H1 (cell line): ENCODE results near the gene BLMH. TPM values are rescaled to one million over a fixed set of nuclear protein-coding genes. Genes with fewer than 3 reads are reported as not detected.

Experiments
- CTCF ChIA-PET: fragments of 300-600 bp; sonication (Branson Sonifier 250); formaldehyde crosslinking; loops from one replicate; lab custom pipeline; 2021; ENCODE audit not compliant: partially characterized antibody; lab: Charles Lee
- POLR2A ChIA-PET: fragments of 300-600 bp; sonication (Branson Sonifier 250); formaldehyde crosslinking; loops from one replicate; lab custom pipeline; 2021; ENCODE audit warnings: inconsistent platforms; ENCODE audit not compliant: partially characterized antibody; lab: Charles Lee
- DNase-seq, 2 experiments: peaks; one replicate each; pipeline versions ENCODE4 v3.0.0 to v3.0.0-alpha.2; 2010 to 2022; ENCODE audit warnings: low spot score in 2 of 2, low read depth in 1 of 2, mixed read lengths in 1 of 2
- FAIRE-seq: peaks from 2 replicates; lab custom pipeline; 2011; peaks lifted over from hg19 to GRCh38; lab: Jason Lieb, UNC
- H2AFZ ChIP-seq: 2 replicates; pipeline ENCODE4 v1.8.1; 2012; ENCODE audit warnings: low read length, inconsistent platforms
- H2AK5ac ChIP-seq: 2 replicates; pipeline ENCODE4 v1.6.1; 2013; ENCODE audit warnings: low read depth, low read length
- H2BK120ac ChIP-seq: replicated peaks from 2 replicates; pipeline ENCODE3; 2013; ENCODE audit warnings: low read depth, low read length, inconsistent platforms
- H2BK12ac ChIP-seq: 2 replicates; pipeline ENCODE4 v1.6.1; 2013; ENCODE audit warnings: low read depth, low read length
- H2BK15ac ChIP-seq: 2 replicates; pipeline ENCODE4 v1.6.1; 2013; ENCODE audit warnings: low read length
- H2BK20ac ChIP-seq: 2 replicates; pipeline ENCODE4 v1.6.1; 2013; ENCODE audit warnings: low read length
- H2BK5ac ChIP-seq: 2 replicates; pipeline ENCODE4 v1.6.1; 2013; ENCODE audit warnings: low read depth, low read length
- H3K14ac ChIP-seq: 2 replicates; pipeline ENCODE4 v1.6.1; 2013; ENCODE audit warnings: inconsistent platforms; ENCODE audit not compliant: insufficient read length
- H3K18ac ChIP-seq: 2 replicates; pipeline ENCODE4 v1.6.1; 2013; ENCODE audit warnings: low read length; ENCODE audit errors: extremely low read depth
- H3K23ac ChIP-seq: 2 replicates; pipeline ENCODE4 v1.6.1; 2013; ENCODE audit warnings: inconsistent platforms; ENCODE audit not compliant: insufficient read length
- H3K23me2 ChIP-seq: 2 replicates; pipeline ENCODE4 v1.6.1; 2013; ENCODE audit warnings: low read depth, low read length
- H3K27ac ChIP-seq: 2 replicates; pipeline ENCODE4 v1.6.1; 2011; ENCODE audit warnings: low read depth, low read length, inconsistent platforms
- H3K27me3 ChIP-seq, 4 experiments: replicated peaks in 1 of 4; 1 replicate in 1 of 4; 2 replicates in 3 of 4; pipeline versions ENCODE4 v1.6.1 to v1.8.1; 2011 to 2013; ENCODE audit warnings: low read length in 3 of 4, mild to moderate bottlenecking in 3 of 4, inconsistent platforms in 2 of 4, mixed read lengths in 2 of 4, moderate library complexity in 1 of 4; ENCODE audit not compliant: control insufficient read depth in 3 of 4, insufficient read depth in 3 of 4; ENCODE audit errors: extremely low read depth in 1 of 4
- H3K36me3 ChIP-seq, 4 experiments: 2 replicates each; pipeline versions ENCODE4 v1.6.1 to v1.8.1; 2011 to 2013; ENCODE audit warnings: mild to moderate bottlenecking in 4 of 4, low read length in 3 of 4, moderate library complexity in 2 of 4, control low read depth in 1 of 4, inconsistent platforms in 1 of 4; ENCODE audit not compliant: insufficient read depth in 4 of 4, control insufficient read depth in 2 of 4
- H3K4ac ChIP-seq: replicated peaks from 2 replicates; pipeline ENCODE3; 2013; ENCODE audit warnings: low read length, low read depth, mixed read lengths, inconsistent platforms; ENCODE audit not compliant: insufficient read length
- H3K4me1 ChIP-seq, 4 experiments: replicated peaks in 1 of 4; 1 replicate in 1 of 4; 2 replicates in 3 of 4; pipeline versions ENCODE4 v1.6.1 to v1.8.1; 2011 to 2013; ENCODE audit warnings: low read length in 3 of 4, inconsistent platforms in 2 of 4, mixed read lengths in 1 of 4; ENCODE audit not compliant: insufficient read depth in 4 of 4, control insufficient read depth in 3 of 4
- H3K4me2 ChIP-seq, 2 experiments: 2 replicates each; pipeline versions ENCODE4 v1.6.1 to v1.8.1; 2011 to 2013; ENCODE audit warnings: low read depth in 2 of 2, low read length in 2 of 2, control low read depth in 1 of 2, inconsistent platforms in 1 of 2, mild to moderate bottlenecking in 1 of 2; ENCODE audit not compliant: insufficient read depth in 1 of 2
- H3K4me3 ChIP-seq, 4 experiments: fragments of 200-600, 300-600 bp in 1 of 4; sonication (generic), shearing (Covaris generic), sonication (Bioruptor Twin) in 1 of 4; 2 replicates each; pipeline versions ENCODE4 v1.5.1 to v1.8.1; 2011 to 2016; ENCODE audit warnings: low read length in 4 of 4, low read depth in 3 of 4, control low read depth in 2 of 4, inconsistent platforms in 2 of 4, mild to moderate bottlenecking in 2 of 4, mixed read lengths in 1 of 4, moderate library complexity in 1 of 4; ENCODE audit not compliant: insufficient read depth in 2 of 4; ENCODE audit errors: extremely low read depth in 1 of 4
- H3K56ac ChIP-seq: replicated peaks from 2 replicates; pipeline ENCODE3; 2013; ENCODE audit warnings: low read depth, mild to moderate bottlenecking, mixed read lengths, low read length, inconsistent platforms; ENCODE audit not compliant: insufficient read length
- H3K79me1 ChIP-seq: 2 replicates; pipeline ENCODE4 v1.6.1; 2013; ENCODE audit warnings: low read depth, low read length, control low read depth
- H3K79me2 ChIP-seq, 2 experiments: 2 replicates each; pipeline versions ENCODE4 v1.6.1 to v1.8.1; 2012 to 2013; ENCODE audit warnings: low read length in 2 of 2, mild to moderate bottlenecking in 2 of 2, inconsistent platforms in 1 of 2; ENCODE audit not compliant: insufficient read depth in 2 of 2, control insufficient read depth in 1 of 2
- H3K9ac ChIP-seq, 4 experiments: replicated peaks in 1 of 4; 1 replicate in 1 of 4; 2 replicates in 3 of 4; pipeline versions ENCODE4 v1.6.1 to v1.8.1; 2011 to 2013; ENCODE audit warnings: low read depth in 3 of 4, low read length in 3 of 4, control low read depth in 2 of 4, mild to moderate bottlenecking in 2 of 4, moderate library complexity in 2 of 4, inconsistent platforms in 1 of 4; ENCODE audit errors: extremely low read depth in 1 of 4
- H3K9me3 ChIP-seq, 2 experiments: 2 replicates each; pipeline versions ENCODE4 v1.6.1 to v1.8.1; 2012 to 2013; ENCODE audit warnings: mild to moderate bottlenecking in 2 of 2, moderate library complexity in 2 of 2, control low read depth in 1 of 2, inconsistent platforms in 1 of 2, low read depth in 1 of 2, low read length in 1 of 2, mixed read lengths in 1 of 2; ENCODE audit not compliant: insufficient read depth in 2 of 2
- H4K20me1 ChIP-seq, 2 experiments: replicated peaks in 1 of 2; 2 replicates each; pipeline versions ENCODE3 to v1.8.1; 2011 to 2013; ENCODE audit warnings: inconsistent platforms in 2 of 2, low read length in 2 of 2, mild to moderate bottlenecking in 1 of 2; ENCODE audit not compliant: insufficient read depth in 2 of 2, control insufficient read depth in 1 of 2
- H4K5ac ChIP-seq: 2 replicates; pipeline ENCODE4 v1.6.1; 2013; ENCODE audit warnings: low read length, low read depth, mixed read lengths, inconsistent platforms; ENCODE audit not compliant: insufficient read length
- H4K8ac ChIP-seq: 2 replicates; pipeline ENCODE4 v1.8.0; 2013; ENCODE audit warnings: mild to moderate bottlenecking, moderate library complexity, low read length, inconsistent platforms; ENCODE audit not compliant: insufficient read depth; ENCODE audit errors: extremely low read depth
- H4K91ac ChIP-seq: replicated peaks from 2 replicates; pipeline ENCODE3; 2013; ENCODE audit warnings: low read length, mixed read lengths, inconsistent platforms; ENCODE audit not compliant: insufficient read length
- NANOG ChIP-seq: IDR thresholded peaks from 2 replicates; pipeline ENCODE4 v1.6.1; 2011; ENCODE audit warnings: low read length, low read depth, mild to moderate bottlenecking, inconsistent platforms; ENCODE audit not compliant: insufficient read depth, poor library complexity, severe bottlenecking
- RAD21 ChIP-seq, 2 experiments: IDR thresholded peaks in 1 of 2; conservative IDR thresholded peaks in 1 of 2; 2 replicates each; pipeline ENCODE4 v1.6.1; 2011; ENCODE audit warnings: low read depth in 2 of 2, low read length in 2 of 2, improper control_type of control experiment in 1 of 2, inconsistent platforms in 1 of 2, mild to moderate bottlenecking in 1 of 2, moderate library complexity in 1 of 2
- TAF1 ChIP-seq: IDR thresholded peaks from 2 replicates; pipeline ENCODE4 v1.6.1; 2011; ENCODE audit warnings: mild to moderate bottlenecking, low read depth, low read length
- WGBS, 2 experiments: shearing (Covaris generic) in 1 of 2; methylation state at CpG; one replicate each; pipeline versions ENCODE4 v1.1.6 to v1.1.7; 2013 to 2015; ENCODE audit warnings: low lambda C conversion rate in 2 of 2, mixed read lengths in 2 of 2, inconsistent platforms in 1 of 2, low coverage in 1 of 2, missing lambda C conversion rate in 1 of 2; ENCODE audit not compliant: insufficient replicate concordance in 2 of 2, insufficient coverage in 1 of 2, insufficient read length in 1 of 2; ENCODE audit errors: extremely low coverage in 1 of 2, missing lambda C conversion rate in 1 of 2; 5-methylcytosine and 5-hydroxymethylcytosine counted together
- polyA plus RNA-seq, 7 experiments: library from polyadenylated mRNA; depleted of rRNA in 3 of 7; stranded (reverse) in 5 of 7; unstranded in 2 of 7; fragments of >200 nt in 5 of 7; fragments of 200-250 nt in 2 of 7; gene quantifications; 1 replicate in 5 of 7; 2 replicates in 1 of 7; 4 replicates in 1 of 7; pipeline versions ENCODE4 v1.2.1 to v1.2.3, GENCODE V29; 2011 to 2013; ENCODE audit warnings: missing spikeins in 2 of 7, mixed read lengths in 2 of 7
- total RNA-seq: library from RNA; stranded (reverse); fragmentation: NEBNext Ultra II Directional; extraction: Animal tissue kit (Norgen Biotek cat#: 25700); gene quantifications from 2 replicates; pipeline ENCODE4 v1.2.1, GENCODE V29; 2021
- TF ChIP-seq, protein P1 (sequence below), 3 experiments: IDR thresholded peaks; 1 replicate in 2 of 3; 2 replicates in 1 of 3; pipeline versions ENCODE4 v1.5.1 to v1.6.1; 2011; ENCODE audit warnings: low read length in 3 of 3, mild to moderate bottlenecking in 3 of 3, inconsistent platforms in 2 of 3, low read depth in 1 of 3, moderate library complexity in 1 of 3; ENCODE audit not compliant: insufficient read depth in 1 of 3; ENCODE audit errors: control extremely low read depth in 1 of 3

The BLMH gene
- total and polyA plus RNA-seq, 2 of the 8 experiments (the other 6 are each of a cell fraction or from before 2014, with no cell fraction given) = 18.2 to 74.3 TPM

- DNase-seq = peak; percentile 19 to 84
- Histone ChIP-seq H3K4me2 (peak overlapping the region; percentile 59 to 67), H2BK120ac (no peak overlapping the region), H3K56ac (no peak overlapping the region), H4K91ac (no peak overlapping the region), H3K4ac (no peak overlapping the region), H3K79me2 (no peaks in the 10 kb centered on the region), H4K20me1 (no peaks in the 10 kb centered on the region), H2BK20ac (no peak overlapping the region), H3K14ac (no peak overlapping the region), H3K18ac (no peak overlapping the region; the same call in 1 of the 2 replicates), H3K36me3 (peaks cover 0 to 7% (median 0%) of the 10 kb centered on the region in 4 experiments; a peak in 1 of 8 replicates), H3K9me3 (peaks cover 5 to 8% of the 10 kb centered on the region in 2 experiments; a peak in 2 of 4 replicates), H3K27me3 (peaks cover 32 to 63% (median 58%) of the 10 kb centered on the region in 4 experiments), H2AK5ac (no peak overlapping the region), H4K5ac (no peak overlapping the region), H3K79me1 (no peaks in the 10 kb centered on the region), H4K8ac (no peak overlapping the region), H2BK5ac (no peak overlapping the region), H3K27ac (no peak overlapping the region), H3K9ac (no peak overlapping the region), H3K4me1 (peaks cover 0 to 18% (median 15%) of the 10 kb centered on the region in 4 experiments; a peak in 5 of 7 replicates), H3K4me3 (peak overlapping the region in 1 of 4 experiments; percentile 63; a peak in 3 of 8 replicates), H3K23me2 (peaks cover 17% of the 10 kb centered on the region; the same call in 1 of the 2 replicates), H2BK15ac (no peak overlapping the region), H2AFZ (no peak overlapping the region), H3K23ac (no peak overlapping the region), H2BK12ac (no peak overlapping the region)
- FAIRE-seq = no peak
- ChIA-PET CTCF (interaction anchor here (0.7 to 5.0 kb wide), 12 partner anchors 12 to 111 kb away, joined by 3 to 36 read pairs (median 6); no protein-coding TSS in a partner anchor), POLR2A (interaction anchor here (1.2 to 2.3 kb wide), 4 partner anchors 11 to 55 kb away, joined by 3 to 9 read pairs (median 7); partner anchors contain the start of gene BLMH)
- WGBS, 2 experiments = 14% methylated on average over 17 of the region's 20 CpGs; no CpG with 5 or more reads in 1 of the 2 experiments
- TF ChIP-seq TAF1 (peak; percentile 44; the same call in 1 of the 2 replicates), NANOG (no peak), RAD21 (IDR thresholded peaks at IDR 0.05 in 1 of 2, conservative IDR thresholded peaks at IDR 0.05 in 1 of 2; ENCODE audit: low read depth in 2 of 2, low read length in 2 of 2) (peak; percentile 57 to 76; a peak in 3 of 4 replicates)
- TF ChIP-seq, protein P1, sequence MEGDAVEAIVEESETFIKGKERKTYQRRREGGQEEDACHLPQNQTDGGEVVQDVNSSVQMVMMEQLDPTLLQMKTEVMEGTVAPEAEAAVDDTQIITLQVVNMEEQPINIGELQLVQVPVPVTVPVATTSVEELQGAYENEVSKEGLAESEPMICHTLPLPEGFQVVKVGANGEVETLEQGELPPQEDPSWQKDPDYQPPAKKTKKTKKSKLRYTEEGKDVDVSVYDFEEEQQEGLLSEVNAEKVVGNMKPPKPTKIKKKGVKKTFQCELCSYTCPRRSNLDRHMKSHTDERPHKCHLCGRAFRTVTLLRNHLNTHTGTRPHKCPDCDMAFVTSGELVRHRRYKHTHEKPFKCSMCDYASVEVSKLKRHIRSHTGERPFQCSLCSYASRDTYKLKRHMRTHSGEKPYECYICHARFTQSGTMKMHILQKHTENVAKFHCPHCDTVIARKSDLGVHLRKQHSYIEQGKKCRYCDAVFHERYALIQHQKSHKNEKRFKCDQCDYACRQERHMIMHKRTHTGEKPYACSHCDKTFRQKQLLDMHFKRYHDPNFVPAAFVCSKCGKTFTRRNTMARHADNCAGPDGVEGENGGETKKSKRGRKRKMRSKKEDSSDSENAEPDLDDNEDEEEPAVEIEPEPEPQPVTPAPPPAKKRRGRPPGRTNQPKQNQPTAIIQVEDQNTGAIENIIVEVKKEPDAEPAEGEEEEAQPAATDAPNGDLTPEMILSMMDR (IDR thresholded peaks at IDR 0.05; ENCODE audit: control extremely low read depth in 1 of 3, insufficient read depth in 1 of 3, low read depth in 1 of 3, low read length in 3 of 3) = peak; percentile 43 to 62 (median 61)
Observed at GRCh38 chr17:30236766-30237165, 55.0 kb downstream of the BLMH start.
